HTERT RPE-1 (cell line): ENCODE measurements around the gene PSENEN.

Experiments used
- in situ Hi-C: fragments of 300-500 bp; cut with MboI; formaldehyde crosslinking; loops from 4 replicates; pipeline ENCODE4 v1.14.3; 2020; ENCODE audit warnings: low sequenced_read_pairs

Gene PSENEN

DNA sequence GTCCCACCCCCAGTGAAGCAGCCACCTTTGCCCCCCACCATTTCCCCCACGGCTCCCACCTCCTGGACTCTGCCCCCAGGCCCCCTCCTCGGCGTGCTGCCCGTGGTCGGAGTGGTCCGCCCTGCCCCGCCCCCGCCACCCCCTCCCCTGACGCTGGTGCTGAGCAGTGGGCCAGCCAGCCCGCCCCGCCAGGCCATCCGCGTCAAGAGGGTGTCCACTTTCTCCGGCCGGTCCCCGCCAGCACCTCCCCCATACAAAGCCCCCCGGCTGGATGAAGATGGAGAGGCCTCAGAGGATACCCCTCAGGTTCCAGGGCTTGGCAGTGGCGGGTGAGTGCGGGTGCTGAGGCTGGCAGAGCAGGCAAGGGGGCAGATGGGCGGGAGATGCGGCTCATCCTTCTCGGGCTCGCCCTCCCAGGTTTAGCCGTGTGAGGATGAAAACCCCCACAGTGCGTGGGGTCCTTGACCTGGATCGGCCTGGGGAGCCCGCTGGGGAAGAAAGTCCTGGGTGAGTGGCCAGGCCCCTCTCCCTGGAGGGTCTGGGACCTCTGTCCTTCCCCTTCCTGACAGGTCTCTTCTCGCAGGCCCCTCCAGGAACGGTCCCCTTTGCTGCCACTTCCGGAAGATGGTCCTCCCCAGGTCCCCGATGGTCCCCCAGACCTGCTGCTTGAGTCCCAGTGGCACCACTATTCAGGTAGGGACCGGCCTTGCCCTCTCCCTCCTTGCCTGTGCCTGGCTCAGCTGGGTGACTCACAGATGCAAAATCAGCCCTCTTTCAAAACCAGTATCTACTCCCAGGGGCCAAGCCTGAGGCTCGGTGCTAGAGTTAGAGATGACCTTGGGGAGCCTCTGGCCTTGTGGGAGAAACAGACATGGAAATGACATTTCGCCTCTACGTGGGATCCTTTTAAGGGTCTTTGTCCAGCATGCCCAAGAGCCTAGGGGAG, 12.0 kb upstream of the PSENEN start:
- in situ Hi-C loops: no loop called here

DNA sequence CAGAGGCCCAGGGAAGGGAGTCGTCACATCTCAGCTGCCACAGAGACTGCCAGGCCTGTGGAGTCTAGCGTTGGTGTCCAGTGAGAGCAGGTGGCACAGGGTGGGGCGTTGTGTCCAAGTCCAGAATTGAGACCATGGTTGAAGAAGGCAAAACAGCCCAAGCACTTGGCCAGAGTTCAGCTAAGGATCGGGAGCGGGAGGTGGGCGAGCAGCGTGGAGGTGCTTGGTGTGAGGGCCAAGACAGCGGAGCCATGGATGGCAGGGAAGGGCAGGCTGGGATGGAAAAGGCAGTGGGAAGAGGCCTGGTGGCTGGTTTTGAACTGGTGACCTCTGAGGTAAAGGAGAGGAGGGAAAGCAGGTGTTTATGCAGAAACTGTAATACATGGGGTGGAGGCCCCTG, 11.2 kb upstream of the PSENEN start:
- in situ Hi-C loops: no loop called here

- in situ Hi-C loops: no loop called here
Observed at GRCh38 chr19:35734889-35735288, 10.6 kb upstream of the PSENEN start.

DNA sequence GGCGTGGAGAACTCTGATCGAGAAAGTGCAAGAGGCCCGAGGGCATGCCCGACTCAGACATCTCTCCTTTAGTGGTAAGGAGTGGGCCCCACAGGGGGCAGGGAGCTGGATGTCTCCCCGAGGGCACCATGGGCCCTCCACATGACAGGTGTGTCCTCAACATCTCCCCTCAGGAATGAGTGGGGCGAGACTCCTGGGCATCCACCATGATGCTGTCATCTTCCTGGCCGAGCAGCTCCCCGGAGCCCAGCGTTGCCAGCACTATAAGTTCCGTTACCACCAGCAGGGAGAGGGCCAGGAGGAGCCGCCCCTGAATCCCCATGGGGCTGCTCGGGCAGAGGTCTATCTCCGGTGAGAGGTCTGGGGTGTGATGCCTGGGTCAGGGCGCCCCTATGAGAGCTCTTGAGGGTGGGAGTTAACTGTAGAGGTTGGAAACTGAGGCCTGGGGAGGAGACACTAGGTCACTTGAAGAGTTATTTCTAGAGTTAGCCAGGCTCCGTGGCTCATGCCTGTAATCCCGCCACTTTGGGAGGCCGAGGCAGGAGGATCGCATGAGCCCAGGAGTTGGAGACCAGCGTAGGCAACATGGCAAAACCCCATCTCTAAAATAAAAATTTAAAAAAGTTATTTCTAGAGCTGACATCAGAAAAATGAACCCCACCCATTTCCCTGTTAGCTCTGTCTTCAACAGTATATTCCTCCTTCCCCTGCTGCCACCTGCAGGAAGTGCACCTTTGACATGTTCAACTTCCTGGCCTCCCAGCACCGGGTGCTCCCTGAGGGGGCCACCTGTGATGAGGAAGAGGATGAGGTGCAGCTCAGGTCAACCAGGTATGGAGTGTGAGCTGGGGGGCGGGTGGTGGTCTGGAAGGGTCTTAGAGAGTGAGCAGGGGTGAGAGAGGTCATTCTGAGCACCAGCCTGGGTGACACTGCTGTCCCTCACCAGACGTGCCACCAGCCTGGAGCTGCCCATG, 8.3 kb upstream of the PSENEN start:
- in situ Hi-C loops: no loop called here

DNA sequence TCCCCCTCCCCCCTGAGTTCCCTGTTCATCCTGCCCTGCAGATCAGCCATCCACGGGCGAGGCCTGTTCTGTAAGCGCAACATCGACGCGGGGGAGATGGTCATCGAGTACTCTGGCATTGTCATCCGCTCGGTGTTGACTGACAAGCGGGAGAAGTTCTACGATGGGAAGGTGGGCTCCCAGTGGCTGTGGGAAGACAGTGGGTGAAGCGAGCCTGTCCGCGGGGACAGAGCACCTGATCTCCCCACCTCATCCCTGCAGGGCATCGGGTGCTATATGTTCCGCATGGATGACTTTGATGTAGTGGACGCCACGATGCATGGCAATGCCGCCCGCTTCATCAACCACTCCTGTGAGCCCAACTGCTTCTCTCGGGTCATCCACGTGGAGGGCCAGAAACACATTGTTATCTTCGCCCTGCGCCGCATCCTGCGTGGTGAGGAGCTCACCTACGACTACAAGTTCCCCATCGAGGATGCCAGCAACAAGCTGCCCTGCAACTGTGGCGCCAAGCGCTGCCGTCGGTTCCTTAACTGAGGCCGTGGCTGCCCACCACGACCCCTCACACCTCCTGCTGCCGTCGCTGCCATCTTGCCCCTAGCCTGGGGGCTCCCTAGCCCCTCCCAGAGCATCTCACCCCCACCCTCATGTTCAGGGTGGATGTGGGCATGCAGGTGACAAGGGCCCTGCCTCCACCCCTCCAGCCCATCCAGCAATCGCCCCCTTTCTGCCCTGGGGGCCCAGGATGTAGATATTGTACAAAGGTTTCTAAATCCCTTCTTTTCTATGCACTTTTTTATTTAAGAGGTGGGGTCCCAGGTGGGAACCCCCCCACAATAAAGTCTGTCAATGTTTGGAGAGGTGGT, 7.2 kb upstream of the PSENEN start:
- in situ Hi-C loops: no loop called here

- in situ Hi-C loops: no loop called here
Observed at GRCh38 chr19:35738887-35739229, 6.6 kb upstream of the PSENEN start.

- in situ Hi-C loops: no loop called here
Observed at GRCh38 chr19:35739275-35740107, 6.0 kb upstream of the PSENEN start.

DNA sequence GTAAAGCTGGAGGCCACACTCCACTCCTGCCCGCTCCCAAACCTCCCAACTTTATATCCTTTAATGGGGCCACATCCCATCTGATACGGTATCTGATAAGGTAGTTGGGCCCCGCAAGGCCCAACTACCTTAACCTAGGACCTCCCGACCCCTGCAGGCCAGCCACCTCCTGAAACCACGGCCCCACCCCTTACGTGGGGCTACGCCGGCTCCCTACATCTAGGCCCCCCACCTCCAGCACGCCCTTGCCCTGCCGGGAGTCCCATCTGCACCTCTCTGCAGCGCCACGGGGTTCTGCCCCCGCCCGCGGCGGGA, 5.4 kb upstream of the PSENEN start:
- in situ Hi-C loops: no loop called here

DNA sequence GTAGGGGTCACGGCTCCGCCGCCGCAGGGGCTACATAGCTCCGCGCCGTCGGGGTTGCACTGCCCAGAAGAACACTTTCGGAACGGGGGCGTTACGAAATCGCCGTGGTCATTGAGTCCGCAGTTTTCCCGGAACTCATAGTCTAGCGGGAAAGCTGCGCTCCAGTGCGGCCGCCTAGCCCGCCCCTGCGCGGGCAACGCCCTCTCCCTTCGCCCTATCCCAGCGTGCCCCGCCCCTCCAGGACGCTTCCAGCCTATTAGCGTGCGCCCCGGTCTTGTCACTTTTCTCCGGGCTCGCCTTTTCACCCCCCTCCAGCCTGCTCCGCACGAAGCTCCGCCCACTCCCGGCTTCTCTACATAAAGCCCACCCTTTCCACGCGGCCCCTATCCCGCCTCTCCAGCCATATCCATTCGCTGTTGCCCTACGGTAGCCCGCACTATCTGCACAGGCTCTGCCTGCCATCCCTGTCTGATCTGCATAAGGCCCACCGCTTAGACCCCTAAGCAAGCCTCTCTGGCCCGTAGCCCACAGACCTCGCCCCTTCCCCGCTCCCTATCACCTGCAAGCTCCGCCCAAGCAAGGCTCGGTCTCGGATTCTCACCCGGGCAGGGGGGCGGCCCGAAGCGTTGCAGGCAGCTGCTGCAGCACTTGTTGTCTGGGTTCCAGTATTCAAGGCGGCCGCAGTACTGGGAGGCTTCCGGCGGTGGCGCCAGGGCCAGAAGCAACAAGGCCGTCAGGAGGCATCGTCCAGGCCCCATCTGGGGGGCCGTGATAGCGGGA, 4.8 kb upstream of the PSENEN start:
- in situ Hi-C loops: no loop called here

DNA sequence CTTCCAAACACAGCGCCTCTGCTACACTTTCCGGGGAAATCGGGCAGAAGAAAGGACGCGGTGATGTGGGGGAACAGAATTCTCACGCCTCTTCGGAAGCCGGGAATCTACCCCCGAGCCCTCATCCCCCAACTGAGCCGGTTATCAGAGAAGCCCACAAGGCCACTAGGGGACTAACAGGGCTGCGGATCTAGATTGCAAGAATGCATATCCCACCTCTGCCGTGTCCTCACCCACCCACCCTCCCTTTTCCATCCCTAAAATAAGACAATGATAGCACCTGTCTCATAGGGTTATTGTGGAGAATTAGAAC, 4.3 kb upstream of the PSENEN start:
- in situ Hi-C loops: no loop called here

DNA sequence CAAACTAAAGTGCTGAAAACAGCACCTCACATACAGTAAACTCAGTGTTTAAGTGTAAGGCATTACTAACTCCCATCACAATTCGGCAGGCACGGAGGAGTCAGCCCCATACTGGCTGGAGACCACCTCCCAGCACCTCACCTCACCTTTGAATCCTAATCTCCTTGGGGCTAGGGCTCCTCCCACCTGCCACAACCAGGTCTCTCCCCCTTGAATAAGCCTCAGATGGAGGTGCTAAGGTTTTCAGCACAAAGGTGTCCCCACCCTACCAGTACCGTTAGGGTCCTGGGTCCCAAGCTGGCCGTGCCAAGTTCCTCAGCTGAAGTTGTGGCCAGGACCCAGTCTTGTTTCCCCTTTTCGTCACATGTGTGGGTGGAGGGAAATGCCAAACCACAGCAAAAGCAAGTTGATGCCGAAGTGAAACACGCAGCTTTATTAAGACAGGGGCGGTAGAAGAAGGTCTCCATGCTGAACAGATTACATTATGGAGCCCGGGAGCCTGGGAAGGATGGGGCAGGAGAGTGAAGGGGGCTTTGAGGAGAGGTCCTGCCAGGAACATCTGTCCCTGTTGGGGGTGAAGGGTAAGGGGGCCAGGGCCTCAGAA, 3.2 kb upstream of the PSENEN start, which contains the start of gene IGFLR1:
Gene IGFLR1 (minus strand): TSS at position 332 of the 604 bp plus-strand sequence. CDS start 1,272 bp downstream, outside the sequence.
- in situ Hi-C loops: no loop called here

DNA sequence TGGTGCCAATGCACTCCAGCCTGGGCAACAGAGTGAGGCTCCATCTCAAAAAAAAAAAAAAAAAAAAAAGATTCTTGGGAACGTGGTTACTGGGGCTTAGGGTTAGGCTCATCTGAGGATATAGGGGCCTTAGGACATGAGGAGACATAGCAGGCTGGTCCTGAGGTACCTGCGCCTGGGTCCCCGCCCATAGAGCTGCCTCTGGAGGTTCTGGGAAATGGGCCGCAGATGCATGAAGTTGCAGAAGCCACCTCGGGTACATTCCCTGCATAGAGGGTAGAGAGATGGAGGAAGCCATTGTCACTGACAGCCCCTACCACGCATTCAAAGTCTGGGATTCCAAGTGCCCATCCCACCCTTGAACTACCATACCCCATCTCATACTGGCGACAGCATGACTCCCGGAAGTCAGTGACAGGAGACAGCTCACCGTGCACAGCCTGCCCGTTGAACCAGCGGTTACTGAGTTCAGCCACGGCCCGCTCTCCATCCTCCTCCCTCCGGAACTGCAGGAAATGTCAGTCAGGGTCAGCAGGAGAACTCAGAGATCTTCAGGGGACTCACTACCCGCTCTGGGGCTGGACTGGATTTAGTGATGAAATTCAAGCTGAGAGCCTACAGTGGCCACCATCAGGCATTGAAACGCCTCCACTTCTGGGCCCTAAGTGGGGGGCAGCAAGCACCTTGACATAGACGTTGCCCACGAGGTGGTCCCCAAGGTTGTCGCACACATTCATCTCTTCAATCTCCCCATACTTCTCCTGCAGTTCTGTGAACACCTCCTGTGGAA, 1.6 kb upstream of the PSENEN start:
- in situ Hi-C loops: no loop called here

GRCh38 chr19:35744430-35745327, 772 bp upstream of the PSENEN start:
- in situ Hi-C loops: no loop called here

DNA sequence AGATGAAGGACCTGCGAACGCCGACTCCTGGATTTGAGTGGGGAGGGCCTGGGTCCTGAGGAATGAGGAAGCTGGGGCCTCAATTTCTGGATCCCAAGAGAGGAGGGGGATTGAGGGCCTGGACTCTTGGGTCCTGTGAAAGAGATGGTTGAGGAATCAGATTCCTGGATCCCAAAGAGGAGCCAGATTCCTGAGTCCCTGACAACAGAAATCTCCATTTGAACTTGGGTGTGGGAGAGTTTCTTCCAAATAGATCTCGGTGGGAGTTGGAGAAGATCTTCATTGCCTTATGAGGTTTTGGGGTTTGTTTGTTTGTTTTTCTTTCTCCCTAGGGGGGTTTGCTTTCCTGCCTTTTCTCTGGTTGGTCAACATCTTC, 624 bp downstream of the PSENEN start:
- in situ Hi-C loops: no loop called here

- in situ Hi-C loops: no loop called here
Observed at GRCh38 chr19:35746531-35746930, 1.1 kb downstream of the PSENEN start.

DNA sequence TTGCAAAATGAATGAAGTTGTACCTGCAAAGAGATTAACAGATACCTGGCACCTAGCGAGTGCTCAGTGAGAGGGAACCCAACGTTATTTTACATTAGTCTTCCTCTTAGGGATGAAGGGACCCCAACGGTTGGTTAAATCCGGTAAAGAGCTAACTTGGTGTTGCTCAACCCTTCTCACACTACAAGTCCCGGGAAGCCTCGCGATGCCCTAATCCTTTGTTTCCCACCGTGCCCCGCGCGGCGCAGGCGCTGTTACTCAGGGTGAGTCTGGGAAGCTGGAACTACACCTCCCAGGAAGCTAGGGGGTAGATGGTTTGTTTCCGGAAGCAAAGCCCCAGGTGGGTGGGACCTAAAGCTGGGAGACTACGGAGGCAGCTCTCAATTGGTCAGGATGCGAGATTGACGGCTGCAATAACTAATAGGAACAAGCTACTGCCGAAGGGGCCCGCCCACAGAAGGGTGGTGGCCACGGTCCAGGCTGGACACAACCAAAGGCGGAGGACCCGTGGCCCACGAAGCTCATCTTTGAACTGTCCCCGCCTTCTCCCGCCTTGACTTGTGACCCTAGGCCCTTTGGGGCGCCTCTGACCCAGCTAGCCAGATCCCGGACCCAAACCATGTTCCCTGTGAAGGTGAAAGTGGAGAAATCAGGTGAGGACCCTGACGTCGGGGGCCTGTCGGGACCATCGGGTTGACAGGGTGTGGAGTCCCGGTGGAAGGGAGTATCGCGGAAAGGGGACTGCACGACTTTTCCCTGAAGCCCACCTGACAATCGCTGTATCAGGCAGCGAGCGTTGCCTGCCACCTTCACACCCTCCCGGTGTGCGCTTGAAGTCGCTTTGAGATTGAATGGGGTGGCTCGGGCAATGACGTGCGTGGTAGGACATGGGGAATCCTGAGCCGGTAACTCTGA, 2.9 kb downstream of the PSENEN start, which contains the start of gene LIN37:
Gene LIN37 (plus strand): TSS at position 471 of the 915 bp plus-strand sequence. CDS start 149 bp downstream, at position 620.
- in situ Hi-C loops: no loop called here
